Measurements from ENCODE around the gene DSCAM.

DSCAM gene

DNA sequence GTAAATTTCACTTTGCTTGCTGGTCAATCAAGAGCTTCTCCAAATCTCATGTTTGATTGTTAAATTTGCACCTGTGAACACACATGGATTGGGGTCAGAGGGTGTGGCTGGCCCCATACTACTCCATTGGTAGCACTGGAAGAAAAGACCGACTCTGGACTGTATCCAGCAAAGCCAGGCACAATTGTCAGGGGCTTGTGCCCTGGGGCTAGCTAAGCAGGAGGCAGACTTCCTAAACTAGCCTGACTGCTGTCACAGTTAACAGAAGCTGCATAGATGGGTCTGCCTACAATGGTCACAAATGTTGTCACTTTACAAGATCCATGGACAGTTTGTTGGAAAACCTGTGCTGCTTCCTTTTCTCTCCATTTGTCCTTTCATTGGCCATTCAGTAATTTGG, 421.0 kb downstream of the DSCAM start:
- TF ChIP-seq, protein P1, sequence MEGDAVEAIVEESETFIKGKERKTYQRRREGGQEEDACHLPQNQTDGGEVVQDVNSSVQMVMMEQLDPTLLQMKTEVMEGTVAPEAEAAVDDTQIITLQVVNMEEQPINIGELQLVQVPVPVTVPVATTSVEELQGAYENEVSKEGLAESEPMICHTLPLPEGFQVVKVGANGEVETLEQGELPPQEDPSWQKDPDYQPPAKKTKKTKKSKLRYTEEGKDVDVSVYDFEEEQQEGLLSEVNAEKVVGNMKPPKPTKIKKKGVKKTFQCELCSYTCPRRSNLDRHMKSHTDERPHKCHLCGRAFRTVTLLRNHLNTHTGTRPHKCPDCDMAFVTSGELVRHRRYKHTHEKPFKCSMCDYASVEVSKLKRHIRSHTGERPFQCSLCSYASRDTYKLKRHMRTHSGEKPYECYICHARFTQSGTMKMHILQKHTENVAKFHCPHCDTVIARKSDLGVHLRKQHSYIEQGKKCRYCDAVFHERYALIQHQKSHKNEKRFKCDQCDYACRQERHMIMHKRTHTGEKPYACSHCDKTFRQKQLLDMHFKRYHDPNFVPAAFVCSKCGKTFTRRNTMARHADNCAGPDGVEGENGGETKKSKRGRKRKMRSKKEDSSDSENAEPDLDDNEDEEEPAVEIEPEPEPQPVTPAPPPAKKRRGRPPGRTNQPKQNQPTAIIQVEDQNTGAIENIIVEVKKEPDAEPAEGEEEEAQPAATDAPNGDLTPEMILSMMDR (IDR thresholded peaks at IDR 0.05; ENCODE audit: extremely low read depth, insufficient read depth, missing control alignments): no peak
- in situ Hi-C loops (cut with MboI; ENCODE audit: low pct_unique_long_range_greater_than_20kb, low sequenced_read_pairs, unreplicated experiment): no loop called here
- no peak for DNase-seq (ENCODE audit: low spot score)

DNA sequence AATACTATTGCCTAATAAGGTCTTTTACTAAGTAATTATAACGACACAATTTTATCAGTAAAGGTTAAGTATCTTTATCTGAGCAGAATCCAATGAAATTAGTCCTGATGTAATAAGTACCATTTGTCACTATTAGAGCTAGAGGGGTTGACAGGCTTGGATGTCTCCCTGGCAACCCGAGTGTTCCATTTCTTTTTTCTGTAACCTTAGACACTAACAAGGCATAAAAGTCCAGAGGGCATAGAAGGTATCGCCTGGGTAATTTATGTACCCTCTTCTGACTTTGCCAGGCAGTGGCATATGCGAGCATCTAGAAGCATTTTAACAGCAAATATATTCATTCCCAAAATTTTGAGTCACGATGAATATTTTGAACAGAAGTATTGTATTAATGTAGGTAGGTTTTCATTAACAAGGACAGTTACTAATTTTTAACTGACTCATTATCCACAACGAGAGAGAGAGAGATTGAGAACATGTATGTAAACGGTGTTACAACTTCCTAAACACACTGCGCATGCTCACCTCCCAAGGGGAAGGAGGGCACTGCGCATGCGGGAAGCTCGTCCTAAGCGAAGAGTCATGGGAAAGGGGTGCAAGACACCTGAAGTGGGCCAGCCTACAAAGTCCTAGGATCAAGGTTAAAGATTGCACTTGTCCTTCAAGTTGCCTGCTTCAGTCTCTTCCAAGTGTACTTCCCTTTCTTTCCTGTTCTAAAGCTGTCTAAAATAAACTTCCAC, 423.9 kb downstream of the DSCAM start:
- no peak for DNase-seq (ENCODE audit: low spot score)
- in situ Hi-C loops (cut with MboI; ENCODE audit: low pct_unique_long_range_greater_than_20kb, low sequenced_read_pairs, unreplicated experiment): no loop called here
- TF ChIP-seq, protein P1 (IDR thresholded peaks at IDR 0.05; ENCODE audit: extremely low read depth, insufficient read depth, missing control alignments): no peak

DNA sequence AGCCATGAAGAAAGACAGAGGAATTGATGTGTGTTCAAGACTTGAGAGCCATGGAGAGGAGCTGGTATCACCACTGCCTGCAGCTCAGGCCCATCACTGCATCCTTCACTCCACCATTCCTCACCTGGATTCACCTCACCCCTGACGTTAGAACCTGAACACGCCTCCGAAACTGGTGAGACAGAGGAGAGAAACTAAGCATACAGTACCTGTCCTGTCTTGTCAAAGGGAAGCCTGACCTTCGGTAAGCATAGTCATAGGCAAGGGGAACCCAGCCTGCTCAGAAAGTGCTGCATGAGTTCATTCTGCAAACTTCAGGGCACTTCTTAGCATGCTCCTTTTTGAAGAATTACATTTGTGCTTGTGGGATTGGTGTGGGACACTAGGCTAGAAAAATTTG, 425.8 kb downstream of the DSCAM start:
- in situ Hi-C loops (cut with MboI; ENCODE audit: low pct_unique_long_range_greater_than_20kb, low sequenced_read_pairs, unreplicated experiment): no loop called here
- no peak for DNase-seq (ENCODE audit: low spot score)
- TF ChIP-seq, protein P1 (IDR thresholded peaks at IDR 0.05; ENCODE audit: extremely low read depth, insufficient read depth, missing control alignments): no peak

DNA sequence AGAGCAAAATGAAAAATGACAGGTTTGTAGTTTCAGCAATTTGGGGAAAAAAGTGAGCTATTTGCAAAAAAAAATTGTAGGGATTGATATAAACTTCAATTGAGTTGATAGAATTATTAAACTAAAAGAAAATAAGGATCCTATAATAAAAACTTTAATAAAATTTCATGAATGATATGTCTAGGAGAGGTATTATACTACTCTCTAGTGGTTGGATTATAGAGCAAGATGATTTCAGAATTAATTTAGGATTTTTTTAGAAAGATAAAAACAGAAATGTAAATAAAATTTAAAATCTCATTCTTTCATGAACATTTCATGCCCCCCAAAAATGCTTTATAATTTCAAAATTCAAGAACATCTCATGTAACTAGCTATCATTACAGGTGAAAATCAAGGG, 430.4 kb downstream of the DSCAM start:
- in situ Hi-C loops (cut with MboI; ENCODE audit: low pct_unique_long_range_greater_than_20kb, low sequenced_read_pairs, unreplicated experiment): no loop called here
- DNase-seq (ENCODE audit: low spot score): no peak
- TF ChIP-seq, protein P1 (IDR thresholded peaks at IDR 0.05; ENCODE audit: extremely low read depth, insufficient read depth, missing control alignments): no peak

DNA sequence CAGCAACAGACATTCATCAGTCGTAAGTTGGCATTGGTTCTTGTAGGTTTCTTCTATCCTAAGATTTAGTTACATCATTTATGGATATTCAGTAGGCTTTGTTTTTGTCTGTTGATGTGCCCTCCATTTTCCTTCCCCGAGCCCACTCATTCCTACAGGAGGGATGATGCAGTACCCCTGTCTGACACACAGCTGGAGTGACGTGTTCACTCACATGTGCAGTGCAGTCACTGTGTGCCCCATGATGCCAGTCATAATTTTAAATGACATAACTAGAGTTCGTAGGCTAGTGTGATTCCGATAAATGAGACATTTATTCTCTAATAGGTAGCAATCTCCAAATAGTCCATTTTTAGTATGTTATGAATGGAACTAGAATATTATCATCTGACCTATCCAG, 438.4 kb downstream of the DSCAM start:
- TF ChIP-seq, protein P1 (IDR thresholded peaks at IDR 0.05; ENCODE audit: extremely low read depth, insufficient read depth, missing control alignments): no peak
- in situ Hi-C loops (cut with MboI; ENCODE audit: low pct_unique_long_range_greater_than_20kb, low sequenced_read_pairs, unreplicated experiment): no loop called here
- no peak for DNase-seq (ENCODE audit: low spot score)

GRCh38 chr21:40404396-40404800, 442.6 kb downstream of the DSCAM start:
- TF ChIP-seq, protein P1 (IDR thresholded peaks at IDR 0.05; ENCODE audit: extremely low read depth, insufficient read depth, missing control alignments): no peak
- in situ Hi-C loops (cut with MboI; ENCODE audit: low pct_unique_long_range_greater_than_20kb, low sequenced_read_pairs, unreplicated experiment): no loop called here
- no peak for DNase-seq (ENCODE audit: low spot score)

Measured in GM13977 (cell line).